Measurements from ENCODE around the gene PCDHB13.
"Not testable (repeated sequence)": the region's sequence is repeated elsewhere in the genome, so short reads cannot be mapped to it uniquely, and the experiment has no call there.

Gene PCDHB13

GRCh38 chr5:141182248-141182647 is 31.5 kb upstream of the PCDHB13 start, which contains the start of gene PCDHB16:
Gene PCDHB16 (plus strand): TSS chr5:141182387. CDS start chr5:141182560, 173 bp downstream.
- DNase-seq (ENCODE audit: extremely low spot score), result peak; percentile 14
- CTCF ChIA-PET, result interaction anchor here (0.6 to 1.3 kb wide), 4 partner anchors 18 to 1382 kb away, joined by 3 to 5 read pairs (median 3); partner anchors contain the start of gene PCDHB5
- TF ChIP-seq TARDBP (IDR thresholded peaks at IDR 0.05) (no peak), FOXK2 (IDR thresholded peaks at IDR 0.05) (no peak), BHLHE40 (IDR thresholded peaks at IDR 0.05; ENCODE audit: borderline replicate concordance) (no peak), ZNF384 (IDR thresholded peaks at IDR 0.05) (no peak), ARNT (IDR thresholded peaks at IDR 0.05) (no peak), HDGF (IDR thresholded peaks at IDR 0.05; ENCODE audit: borderline replicate concordance) (no peak), SUZ12 (IDR thresholded peaks at IDR 0.05) (no peak), ELF4 (IDR thresholded peaks at IDR 0.05) (no peak), NFRKB (IDR thresholded peaks at IDR 0.05) (no peak), FOXA1 (IDR thresholded peaks at IDR 0.05) (no peak), SP1 (IDR thresholded peaks at IDR 0.05) (no peak)
- TF ChIP-seq, protein P1, sequence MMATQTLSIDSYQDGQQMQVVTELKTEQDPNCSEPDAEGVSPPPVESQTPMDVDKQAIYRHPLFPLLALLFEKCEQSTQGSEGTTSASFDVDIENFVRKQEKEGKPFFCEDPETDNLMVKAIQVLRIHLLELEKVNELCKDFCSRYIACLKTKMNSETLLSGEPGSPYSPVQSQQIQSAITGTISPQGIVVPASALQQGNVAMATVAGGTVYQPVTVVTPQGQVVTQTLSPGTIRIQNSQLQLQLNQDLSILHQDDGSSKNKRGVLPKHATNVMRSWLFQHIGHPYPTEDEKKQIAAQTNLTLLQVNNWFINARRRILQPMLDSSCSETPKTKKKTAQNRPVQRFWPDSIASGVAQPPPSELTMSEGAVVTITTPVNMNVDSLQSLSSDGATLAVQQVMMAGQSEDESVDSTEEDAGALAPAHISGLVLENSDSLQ (IDR thresholded peaks at IDR 0.05), result no peak
- POLR2A ChIA-PET, result no interaction called here

DNA sequence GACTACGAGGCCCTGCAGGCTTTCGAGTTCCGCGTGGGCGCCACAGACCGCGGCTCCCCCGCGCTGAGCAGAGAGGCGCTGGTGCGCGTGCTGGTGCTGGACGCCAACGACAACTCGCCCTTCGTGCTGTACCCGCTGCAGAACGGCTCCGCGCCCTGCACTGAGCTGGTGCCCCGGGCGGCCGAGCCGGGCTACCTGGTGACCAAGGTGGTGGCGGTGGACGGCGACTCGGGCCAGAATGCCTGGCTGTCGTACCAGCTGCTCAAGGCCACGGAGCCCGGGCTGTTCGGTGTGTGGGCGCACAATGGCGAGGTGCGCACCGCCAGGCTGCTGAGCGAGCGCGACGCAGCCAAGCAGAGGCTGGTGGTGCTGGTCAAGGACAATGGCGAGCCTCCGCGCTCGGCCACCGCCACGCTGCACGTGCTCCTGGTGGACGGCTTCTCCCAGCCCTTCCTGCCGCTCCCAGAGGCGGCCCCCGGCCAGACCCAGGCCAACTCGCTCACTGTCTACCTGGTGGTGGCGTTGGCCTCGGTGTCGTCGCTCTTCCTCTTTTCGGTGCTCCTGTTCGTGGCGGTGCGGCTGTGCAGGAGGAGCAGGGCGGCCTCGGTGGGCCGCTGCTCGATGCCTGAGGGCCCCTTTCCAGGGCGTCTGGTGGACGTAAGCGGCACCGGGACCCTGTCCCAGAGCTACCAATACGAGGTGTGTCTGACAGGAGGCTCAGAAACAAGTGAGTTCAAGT is 29.4 kb upstream of the PCDHB13 start:
- DNase-seq (ENCODE audit: extremely low spot score); CTCF ChIA-PET; POLR2A ChIA-PET: not testable (repeated sequence)

- POLR2A ChIA-PET, result no interaction called here
- TF ChIP-seq CTBP1 (IDR thresholded peaks at IDR 0.05; ENCODE audit: borderline replicate concordance), result no peak
- TF ChIP-seq, protein P1 (IDR thresholded peaks at IDR 0.05), result no peak
- TF ChIP-seq ARNT (IDR thresholded peaks at IDR 0.05), result no peak
- TF ChIP-seq ZNF384 (IDR thresholded peaks at IDR 0.05), result no peak
- no peak for TF ChIP-seq LEF1 (IDR thresholded peaks at IDR 0.05; ENCODE audit: borderline replicate concordance)
- no peak for TF ChIP-seq TARDBP (IDR thresholded peaks at IDR 0.05)
- no peak for TF ChIP-seq ELF4 (IDR thresholded peaks at IDR 0.05)
- no peak for TF ChIP-seq BHLHE40 (IDR thresholded peaks at IDR 0.05; ENCODE audit: borderline replicate concordance)
- TF ChIP-seq FOXK2 (IDR thresholded peaks at IDR 0.05), result no peak
- TF ChIP-seq HDGF (IDR thresholded peaks at IDR 0.05; ENCODE audit: borderline replicate concordance), result no peak
- no peak for TF ChIP-seq FOXA1 (IDR thresholded peaks at IDR 0.05)
- TF ChIP-seq SUZ12 (IDR thresholded peaks at IDR 0.05), result no peak
- TF ChIP-seq FOXM1 (IDR thresholded peaks at IDR 0.05; ENCODE audit: borderline replicate concordance), result no peak
- TF ChIP-seq SP1 (IDR thresholded peaks at IDR 0.05), result no peak
- TF ChIP-seq L3MBTL2 (conservative IDR thresholded peaks at IDR 0.05), result no peak
- TF ChIP-seq NFRKB (IDR thresholded peaks at IDR 0.05), result no peak
- CTCF ChIA-PET, result interaction anchor here (0.6 kb wide), 1 partner anchor 105 kb away, joined by 4 read pairs; no protein-coding TSS in a partner anchor
- DNase-seq (ENCODE audit: extremely low spot score), result peak; percentile 12
These were observed 26.7 kb upstream of the PCDHB13 start, which contains the start of gene PCDHB9 for GRCh38 chr5:141186897-141187512. Gene PCDHB9 (plus strand): TSS chr5:141187161. CDS start chr5:141187319, 158 bp downstream.

DNA sequence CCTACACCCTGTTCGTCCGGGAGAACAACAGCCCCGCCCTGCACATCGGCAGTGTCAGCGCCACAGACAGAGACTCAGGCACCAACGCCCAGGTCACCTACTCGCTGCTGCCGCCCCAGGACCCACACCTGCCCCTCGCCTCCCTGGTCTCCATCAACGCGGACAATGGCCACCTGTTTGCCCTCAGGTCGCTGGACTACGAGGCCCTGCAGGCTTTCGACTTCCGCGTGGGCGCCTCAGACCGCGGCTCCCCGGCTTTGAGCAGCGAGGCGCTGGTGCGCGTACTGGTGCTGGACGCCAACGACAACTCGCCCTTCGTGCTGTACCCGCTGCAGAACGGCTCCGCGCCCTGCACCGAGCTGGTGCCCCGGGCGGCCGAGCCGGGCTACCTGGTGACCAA is 25.0 kb upstream of the PCDHB13 start:
- CTCF ChIA-PET; POLR2A ChIA-PET; DNase-seq (ENCODE audit: extremely low spot score): not testable (repeated sequence)

DNA sequence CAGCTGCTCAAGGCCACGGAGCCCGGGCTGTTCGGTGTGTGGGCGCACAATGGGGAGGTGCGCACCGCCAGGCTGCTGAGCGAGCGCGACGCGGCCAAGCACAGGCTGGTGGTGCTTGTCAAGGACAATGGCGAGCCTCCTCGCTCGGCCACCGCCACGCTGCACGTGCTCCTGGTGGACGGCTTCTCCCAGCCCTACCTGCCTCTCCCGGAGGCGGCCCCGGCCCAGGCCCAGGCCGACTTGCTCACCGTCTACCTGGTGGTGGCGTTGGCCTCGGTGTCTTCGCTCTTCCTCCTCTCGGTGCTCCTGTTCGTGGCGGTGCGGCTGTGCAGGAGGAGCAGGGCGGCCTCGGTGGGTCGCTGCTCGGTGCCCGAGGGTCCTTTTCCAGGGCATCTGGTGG is 24.6 kb upstream of the PCDHB13 start:
- DNase-seq (ENCODE audit: extremely low spot score); POLR2A ChIA-PET; CTCF ChIA-PET: not testable (repeated sequence)

- DNase-seq (ENCODE audit: extremely low spot score), result peak; percentile 17
- ChIA-PET POLR2A (no interaction called here), CTCF (interaction anchor here (0.5 to 1.0 kb wide), 6 partner anchors 11 to 372 kb away, joined by 3 to 4 read pairs (median 3); partner anchors contain the start of gene PCDHB14)
- TF ChIP-seq HDGF (IDR thresholded peaks at IDR 0.05; ENCODE audit: borderline replicate concordance) (no peak), LEF1 (IDR thresholded peaks at IDR 0.05; ENCODE audit: borderline replicate concordance) (no peak), TARDBP (IDR thresholded peaks at IDR 0.05) (no peak), FOXK2 (IDR thresholded peaks at IDR 0.05) (no peak), ZNF384 (IDR thresholded peaks at IDR 0.05) (no peak), ELF4 (IDR thresholded peaks at IDR 0.05) (no peak)
- TF ChIP-seq, protein P1 (IDR thresholded peaks at IDR 0.05), result no peak
These were observed 21.5 kb upstream of the PCDHB13 start, which contains the start of gene PCDHB10 for GRCh38 chr5:141192110-141192725. Gene PCDHB10 (plus strand): TSS chr5:141192353. CDS start chr5:141192553, 200 bp downstream.

DNA sequence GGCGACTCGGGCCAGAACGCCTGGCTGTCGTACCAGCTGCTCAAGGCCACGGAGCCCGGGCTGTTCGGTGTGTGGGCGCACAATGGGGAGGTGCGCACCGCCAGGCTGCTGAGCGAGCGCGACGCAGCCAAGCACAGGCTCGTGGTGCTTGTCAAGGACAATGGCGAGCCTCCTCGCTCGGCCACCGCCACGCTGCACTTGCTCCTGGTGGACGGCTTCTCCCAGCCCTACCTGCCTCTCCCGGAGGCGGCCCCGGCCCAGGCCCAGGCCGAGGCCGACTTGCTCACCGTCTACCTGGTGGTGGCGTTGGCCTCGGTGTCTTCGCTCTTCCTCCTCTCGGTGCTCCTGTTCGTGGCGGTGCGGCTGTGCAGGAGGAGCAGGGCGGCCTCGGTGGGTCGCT is 19.4 kb upstream of the PCDHB13 start:
- CTCF ChIA-PET; DNase-seq (ENCODE audit: extremely low spot score); POLR2A ChIA-PET: not testable (repeated sequence)
